GM21529 (cell line): ENCODE data around the gene GABARAP.

ENCODE experiments used
- ATAC-seq: cut with Tn5 transposase; IDR thresholded peaks from one replicate; pipeline ENCODE4 v1.9.1; 2021; ENCODE audit not compliant: unreplicated experiment

Gene GABARAP

GRCh38 chr17:7208754-7209460 lies 33.3 kb downstream of the GABARAP start:
- no peak for ATAC-seq

- ATAC-seq, result no peak
Observed at GRCh38 chr17:7208027-7208571, 34.1 kb downstream of the GABARAP start.

GRCh38 chr17:7207120-7208001 lies 34.9 kb downstream of the GABARAP start:
- no peak for ATAC-seq

GRCh38 chr17:7205561-7205960 lies 36.7 kb downstream of the GABARAP start:
- ATAC-seq, result no peak

GRCh38 chr17:7204828-7205461 lies 37.3 kb downstream of the GABARAP start:
- ATAC-seq, result peak; percentile 86

- no peak for ATAC-seq
Observed at GRCh38 chr17:7204336-7204735, 37.9 kb downstream of the GABARAP start.

GRCh38 chr17:7203391-7203790 lies 38.9 kb downstream of the GABARAP start:
- no peak for ATAC-seq

- ATAC-seq, result no peak
Observed at GRCh38 chr17:7196651-7197401, 45.4 kb downstream of the GABARAP start.

GRCh38 chr17:7195971-7196370 lies 46.3 kb downstream of the GABARAP start:
- ATAC-seq, result no peak

GRCh38 chr17:7192271-7192937 lies 49.8 kb downstream of the GABARAP start:
- ATAC-seq, result no peak

- no peak for ATAC-seq
Observed at GRCh38 chr17:7191571-7192270, 50.5 kb downstream of the GABARAP start.

- no peak for ATAC-seq
Observed at GRCh38 chr17:7191069-7191468, 51.2 kb downstream of the GABARAP start.

GRCh38 chr17:7190276-7190917 lies 51.9 kb downstream of the GABARAP start:
- ATAC-seq, result no peak
